WTC11 (cell line): ENCODE data around the gene TTLL11. TPM values are rescaled to one million over a fixed set of nuclear protein-coding genes. Genes with fewer than 3 reads are reported as not detected.
A peak's percentile ranks its signal among the peaks of the same experiment; 100 is the strongest.

Experiments used
- ATAC-seq: fragments of 200-7000 bp; cut with Tn5 transposase; 2 replicates; pipeline ENCODE4 v1.10.0; 2021; ENCODE audit warnings: mild to moderate bottlenecking, moderate library complexity
- CTCF ChIA-PET: fragments of 300-600 bp; sonication (Branson Sonifier 250); formaldehyde crosslinking; loops from one replicate; lab custom pipeline; 2021; ENCODE audit warnings: antibody characterized with exemption; lab: Charles Lee
- POLR2A ChIA-PET: fragments of 350-600 bp; sonication (Branson Sonifier 250); formaldehyde crosslinking; loops from one replicate; lab custom pipeline; 2021; ENCODE audit warnings: antibody characterized with exemption; lab: Charles Lee
- DNase-seq: peaks from one replicate; pipeline ENCODE4 v3.0.0; 2021; ENCODE audit warnings: low spot score
- H3K27ac Mint-ChIP-seq: 2 replicates; pipeline ENCODE4 v1.8.0; 2021; ENCODE audit warnings: mixed read lengths
- H3K27me3 Mint-ChIP-seq: 2 replicates; pipeline ENCODE4 v1.8.0; 2021; ENCODE audit warnings: low read depth, mild to moderate bottlenecking, moderate library complexity, mixed read lengths
- H3K36me3 Mint-ChIP-seq: 2 replicates; pipeline ENCODE4 v1.8.0; 2021; ENCODE audit warnings: mixed read lengths
- H3K4me1 Mint-ChIP-seq: 2 replicates; pipeline ENCODE4 v1.8.0; 2022; ENCODE audit warnings: mixed read lengths
- H3K4me3 Mint-ChIP-seq: 2 replicates; pipeline ENCODE4 v1.8.0; 2021; ENCODE audit warnings: mild to moderate bottlenecking, moderate library complexity, mixed read lengths
- H3K9me3 Mint-ChIP-seq: 2 replicates; pipeline ENCODE4 v1.8.0; 2021; ENCODE audit warnings: mixed read lengths
- ATF1 ChIP-seq: sonication (generic); formaldehyde crosslinking; IDR thresholded peaks from 2 replicates; pipeline ENCODE4 v1.8.1; 2023; ENCODE audit warnings: mild to moderate bottlenecking, moderate library complexity, missing genetic modification reagents
- E2F5 ChIP-seq: sonication (generic); formaldehyde crosslinking; IDR thresholded peaks from 2 replicates; pipeline ENCODE4 v1.8.1; 2022; ENCODE audit warnings: mild to moderate bottlenecking, moderate library complexity, missing genetic modification reagents
- ELF4 ChIP-seq: sonication (generic); formaldehyde crosslinking; IDR thresholded peaks from 2 replicates; pipeline ENCODE4 v1.8.1; 2022; ENCODE audit warnings: low read depth, mild to moderate bottlenecking, moderate library complexity, missing genetic modification reagents
- ETV6 ChIP-seq: sonication (generic); formaldehyde crosslinking; IDR thresholded peaks from 2 replicates; pipeline ENCODE4 v1.8.1; 2022; ENCODE audit warnings: mild to moderate bottlenecking, missing genetic modification reagents
- JAZF1 ChIP-seq: fragments of 250-450 bp; sonication (Bioruptor Pico); IDR thresholded peaks from 2 replicates; pipeline ENCODE4 v1.9.0; 2021; ENCODE audit warnings: moderate library complexity, mild to moderate bottlenecking, inconsistent platforms
- KAT7 ChIP-seq: sonication (generic); formaldehyde crosslinking; IDR thresholded peaks from 2 replicates; pipeline ENCODE4 v1.8.1; 2023; ENCODE audit warnings: missing genetic modification reagents, mild to moderate bottlenecking, borderline replicate concordance
- NFATC4 ChIP-seq: fragments of 250-450 bp; sonication (Bioruptor Pico); IDR thresholded peaks from 2 replicates; pipeline ENCODE4 v1.9.0; 2021; ENCODE audit warnings: mild to moderate bottlenecking
- NFE2L1 ChIP-seq: sonication (generic); formaldehyde crosslinking; IDR thresholded peaks from 2 replicates; pipeline ENCODE4 v1.8.1; 2023; ENCODE audit warnings: missing genetic modification reagents
- RELA ChIP-seq: sonication (generic); formaldehyde crosslinking; IDR thresholded peaks from 2 replicates; pipeline ENCODE4 v1.8.1; 2022; ENCODE audit warnings: missing genetic modification reagents, mild to moderate bottlenecking, borderline replicate concordance
- ZNF263 ChIP-seq: sonication (generic); formaldehyde crosslinking; IDR thresholded peaks from 2 replicates; pipeline ENCODE4 v1.8.1; 2022; ENCODE audit warnings: low read depth, mild to moderate bottlenecking, moderate library complexity, missing genetic modification reagents
- ZNF281 ChIP-seq: sonication (generic); formaldehyde crosslinking; IDR thresholded peaks from 2 replicates; pipeline ENCODE4 v1.8.0; 2023; ENCODE audit warnings: mild to moderate bottlenecking, missing genetic modification reagents
- ZNF396 ChIP-seq: fragments of 250-450 bp; sonication (Bioruptor Pico); IDR thresholded peaks from 2 replicates; pipeline ENCODE4 v1.8.0; 2021; ENCODE audit warnings: mild to moderate bottlenecking, moderate library complexity, borderline replicate concordance
- ZNF671 ChIP-seq: fragments of 250-450 bp; sonication (Bioruptor Pico); IDR thresholded peaks from 2 replicates; pipeline ENCODE4 v1.8.0; 2021; ENCODE audit warnings: mild to moderate bottlenecking
- total RNA-seq: library from RNA; stranded (reverse); gene quantifications from 3 replicates; pipeline ENCODE4 v1.2.3, GENCODE V29; 2021
- TF ChIP-seq, protein P1 (sequence below): sonication (generic); formaldehyde crosslinking; conservative IDR thresholded peaks from 2 replicates; pipeline ENCODE4 v1.8.1; 2022; ENCODE audit warnings: mild to moderate bottlenecking, missing genetic modification reagents
- TF ChIP-seq, protein P2 (sequence below): fragments of 250-450 bp; sonication (Bioruptor Pico); IDR thresholded peaks from 2 replicates; pipeline ENCODE4 v1.9.0; 2021; ENCODE audit warnings: mild to moderate bottlenecking, borderline replicate concordance
- TF ChIP-seq, protein P3 (sequence below): fragments of 250-450 bp; sonication (Bioruptor Pico); IDR thresholded peaks from 2 replicates; pipeline ENCODE4 v2.1.2; 2022; ENCODE audit warnings: mild to moderate bottlenecking, moderate library complexity

The TTLL11 gene
- total RNA-seq, 1 experiment from 2014 or later, result 1.1 TPM

DNA sequence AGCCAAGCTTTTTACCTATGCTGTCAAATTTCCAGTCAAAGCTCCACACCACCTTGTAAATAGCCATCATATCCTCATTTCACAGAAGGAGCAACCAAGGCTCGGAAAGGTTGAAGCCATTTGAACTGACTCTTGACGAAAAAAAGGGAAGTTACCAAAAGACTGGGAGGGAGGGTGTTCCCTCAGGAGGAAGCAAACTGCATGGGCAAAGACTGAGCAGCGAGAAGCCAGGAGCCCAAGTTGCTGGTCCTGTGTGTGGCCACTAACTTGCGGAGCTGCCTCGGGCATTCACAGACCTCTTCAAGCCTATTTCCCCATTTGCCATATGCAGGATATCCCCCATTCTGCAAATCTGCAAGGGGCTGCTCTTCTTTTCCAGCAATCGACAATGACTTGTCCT lies 37.4 kb downstream of the TTLL11 start:
- CTCF ChIA-PET, result no interaction called here
- no peak for TF ChIP-seq JAZF1 (CRISPR knock-in tag)
- TF ChIP-seq, protein P1, sequence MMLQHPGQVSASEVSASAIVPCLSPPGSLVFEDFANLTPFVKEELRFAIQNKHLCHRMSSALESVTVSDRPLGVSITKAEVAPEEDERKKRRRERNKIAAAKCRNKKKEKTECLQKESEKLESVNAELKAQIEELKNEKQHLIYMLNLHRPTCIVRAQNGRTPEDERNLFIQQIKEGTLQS (CRISPR knock-in tag), result no peak
- no peak for TF ChIP-seq ZNF263
- TF ChIP-seq NFATC4 (CRISPR knock-in tag), result no peak
- no peak for TF ChIP-seq E2F5 (CRISPR knock-in tag)
- TF ChIP-seq ETV6, result no peak
- no peaks in the 10 kb centered on the region for H3K9me3 Mint-ChIP-seq
- peaks cover 7% of the 10 kb centered on the region for H3K27me3 Mint-ChIP-seq
- H3K27ac Mint-ChIP-seq, result no peak overlapping the region
- no peak for DNase-seq
- H3K4me1 Mint-ChIP-seq, result peaks cover 4% of the 10 kb centered on the region; the same call in 1 of the 2 replicates
- no peaks in the 10 kb centered on the region for H3K36me3 Mint-ChIP-seq
- no peak for ATAC-seq
- no peak overlapping the region for H3K4me3 Mint-ChIP-seq
- POLR2A ChIA-PET, result no interaction called here

DNA sequence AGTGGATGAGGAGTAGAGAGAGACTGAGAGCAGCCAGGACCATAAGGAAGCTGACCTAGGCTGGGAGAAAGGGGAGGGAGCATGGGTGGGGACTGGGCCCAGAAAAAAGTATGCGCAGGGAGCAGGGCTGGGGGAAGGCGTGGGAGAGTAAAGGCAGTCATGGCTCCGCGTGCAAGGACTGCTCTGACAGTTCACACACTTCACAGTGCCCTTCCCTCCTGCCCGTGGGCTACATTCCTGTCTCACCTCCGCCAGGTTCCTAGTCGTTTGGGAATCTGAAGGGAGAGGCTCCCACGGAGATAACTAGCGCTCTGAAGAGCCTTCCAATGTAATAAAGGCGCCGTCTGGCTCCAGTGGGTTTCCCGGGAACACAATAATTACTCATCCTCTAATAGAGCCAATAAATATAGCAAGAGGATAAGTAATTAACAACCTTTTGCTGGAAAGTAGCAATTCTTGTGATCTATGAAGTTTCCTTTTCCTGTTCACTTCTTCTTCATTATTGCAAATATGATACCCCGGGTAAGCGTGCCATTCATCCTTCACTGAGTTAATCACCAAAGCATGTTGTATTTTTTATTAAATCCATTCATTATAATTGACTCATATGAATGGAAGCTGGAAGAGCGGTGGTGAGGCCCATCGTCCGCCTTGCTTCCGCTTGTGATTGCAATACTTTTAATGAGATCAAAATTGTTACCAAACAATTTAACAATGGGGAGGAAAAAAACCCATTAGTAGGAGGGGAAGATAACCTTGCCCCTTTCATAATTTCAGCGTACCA lies 39.3 kb downstream of the TTLL11 start:
- H3K4me1 Mint-ChIP-seq, result peaks cover 4% of the 10 kb centered on the region; the same call in 1 of the 2 replicates
- DNase-seq (no peak), ATAC-seq (peak; percentile 60)
- no peaks in the 10 kb centered on the region for H3K9me3 Mint-ChIP-seq
- peaks cover 4% of the 10 kb centered on the region; the same call in 1 of the 2 replicates for H3K27me3 Mint-ChIP-seq
- POLR2A ChIA-PET, result no interaction called here
- TF ChIP-seq, protein P2, sequence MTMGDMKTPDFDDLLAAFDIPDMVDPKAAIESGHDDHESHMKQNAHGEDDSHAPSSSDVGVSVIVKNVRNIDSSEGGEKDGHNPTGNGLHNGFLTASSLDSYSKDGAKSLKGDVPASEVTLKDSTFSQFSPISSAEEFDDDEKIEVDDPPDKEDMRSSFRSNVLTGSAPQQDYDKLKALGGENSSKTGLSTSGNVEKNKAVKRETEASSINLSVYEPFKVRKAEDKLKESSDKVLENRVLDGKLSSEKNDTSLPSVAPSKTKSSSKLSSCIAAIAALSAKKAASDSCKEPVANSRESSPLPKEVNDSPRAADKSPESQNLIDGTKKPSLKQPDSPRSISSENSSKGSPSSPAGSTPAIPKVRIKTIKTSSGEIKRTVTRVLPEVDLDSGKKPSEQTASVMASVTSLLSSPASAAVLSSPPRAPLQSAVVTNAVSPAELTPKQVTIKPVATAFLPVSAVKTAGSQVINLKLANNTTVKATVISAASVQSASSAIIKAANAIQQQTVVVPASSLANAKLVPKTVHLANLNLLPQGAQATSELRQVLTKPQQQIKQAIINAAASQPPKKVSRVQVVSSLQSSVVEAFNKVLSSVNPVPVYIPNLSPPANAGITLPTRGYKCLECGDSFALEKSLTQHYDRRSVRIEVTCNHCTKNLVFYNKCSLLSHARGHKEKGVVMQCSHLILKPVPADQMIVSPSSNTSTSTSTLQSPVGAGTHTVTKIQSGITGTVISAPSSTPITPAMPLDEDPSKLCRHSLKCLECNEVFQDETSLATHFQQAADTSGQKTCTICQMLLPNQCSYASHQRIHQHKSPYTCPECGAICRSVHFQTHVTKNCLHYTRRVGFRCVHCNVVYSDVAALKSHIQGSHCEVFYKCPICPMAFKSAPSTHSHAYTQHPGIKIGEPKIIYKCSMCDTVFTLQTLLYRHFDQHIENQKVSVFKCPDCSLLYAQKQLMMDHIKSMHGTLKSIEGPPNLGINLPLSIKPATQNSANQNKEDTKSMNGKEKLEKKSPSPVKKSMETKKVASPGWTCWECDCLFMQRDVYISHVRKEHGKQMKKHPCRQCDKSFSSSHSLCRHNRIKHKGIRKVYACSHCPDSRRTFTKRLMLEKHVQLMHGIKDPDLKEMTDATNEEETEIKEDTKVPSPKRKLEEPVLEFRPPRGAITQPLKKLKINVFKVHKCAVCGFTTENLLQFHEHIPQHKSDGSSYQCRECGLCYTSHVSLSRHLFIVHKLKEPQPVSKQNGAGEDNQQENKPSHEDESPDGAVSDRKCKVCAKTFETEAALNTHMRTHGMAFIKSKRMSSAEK (CRISPR knock-in tag), result no peak
- TF ChIP-seq KAT7 (CRISPR knock-in tag) (no peak), ZNF281 (CRISPR knock-in tag) (no peak)
- H3K36me3 Mint-ChIP-seq, result no peaks in the 10 kb centered on the region
- CTCF ChIA-PET, result no interaction called here
- H3K4me3 Mint-ChIP-seq, result no peak overlapping the region
- no peak overlapping the region for H3K27ac Mint-ChIP-seq

DNA sequence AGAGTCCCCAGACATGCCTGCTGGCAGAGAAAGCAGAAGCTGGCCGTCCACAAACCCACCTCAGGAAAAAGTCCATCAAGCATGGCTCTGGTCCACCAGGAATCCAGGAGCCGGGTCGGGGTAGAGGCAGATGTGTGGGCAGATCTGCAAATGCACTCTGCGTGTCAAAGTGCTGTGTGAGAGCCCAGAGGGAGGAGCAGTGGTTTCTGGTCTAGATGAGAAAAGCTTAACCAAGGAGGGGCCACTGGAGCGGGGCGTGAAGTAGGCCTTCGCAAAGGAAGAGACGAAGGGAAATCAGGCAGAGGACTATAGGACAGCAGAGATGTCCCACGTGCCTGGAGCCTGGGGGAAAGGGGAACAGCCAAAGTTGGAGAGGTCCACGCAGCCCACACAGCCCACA lies 40.0 kb downstream of the TTLL11 start:
- POLR2A ChIA-PET, result no interaction called here
- DNase-seq (no peak), ATAC-seq (no peak)
- Mint-ChIP-seq H3K4me3 (no peak overlapping the region), H3K27me3 (peaks cover 4% of the 10 kb centered on the region; the same call in 1 of the 2 replicates), H3K4me1 (peaks cover 4% of the 10 kb centered on the region; the same call in 1 of the 2 replicates), H3K27ac (no peak overlapping the region), H3K36me3 (no peaks in the 10 kb centered on the region), H3K9me3 (no peaks in the 10 kb centered on the region)
- CTCF ChIA-PET, result no interaction called here
- no peak for TF ChIP-seq JAZF1 (CRISPR knock-in tag)
- TF ChIP-seq ELF4 (CRISPR knock-in tag), result no peak
- TF ChIP-seq RELA (CRISPR knock-in tag), result no peak
- TF ChIP-seq ZNF671 (CRISPR knock-in tag), result no peak
- no peak for TF ChIP-seq ATF1 (CRISPR knock-in tag)
- TF ChIP-seq, protein P2 (CRISPR knock-in tag), result no peak
- TF ChIP-seq ZNF396, result no peak
- TF ChIP-seq NFE2L1 (CRISPR knock-in tag), result no peak
- TF ChIP-seq, protein P3, sequence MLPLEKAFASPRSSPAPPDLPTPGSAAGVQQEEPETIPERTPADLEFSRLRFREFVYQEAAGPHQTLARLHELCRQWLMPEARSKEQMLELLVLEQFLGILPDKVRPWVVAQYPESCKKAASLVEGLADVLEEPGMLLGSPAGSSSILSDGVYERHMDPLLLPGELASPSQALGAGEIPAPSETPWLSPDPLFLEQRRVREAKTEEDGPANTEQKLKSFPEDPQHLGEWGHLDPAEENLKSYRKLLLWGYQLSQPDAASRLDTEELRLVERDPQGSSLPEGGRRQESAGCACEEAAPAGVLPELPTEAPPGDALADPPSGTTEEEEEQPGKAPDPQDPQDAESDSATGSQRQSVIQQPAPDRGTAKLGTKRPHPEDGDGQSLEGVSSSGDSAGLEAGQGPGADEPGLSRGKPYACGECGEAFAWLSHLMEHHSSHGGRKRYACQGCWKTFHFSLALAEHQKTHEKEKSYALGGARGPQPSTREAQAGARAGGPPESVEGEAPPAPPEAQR (CRISPR knock-in tag), result no peak
